Hepatic stellate cell (primary cell): Measurements from ENCODE around the gene NCBP3.
"Not testable (repeated sequence)": the region's sequence is repeated elsewhere in the genome, so short reads cannot be mapped to it uniquely, and the experiment has no call there.

Experiments used
- DNase-seq: peaks from one replicate; pipeline ENCODE4 v3.0.0; 2011; ENCODE audit warnings: low spot score

Gene NCBP3

GRCh38 chr17:3846437-3847164 lies 555 bp upstream of the NCBP3 start:
- DNase-seq, result no peak

- no peak for DNase-seq
These were observed 790 bp downstream of the NCBP3 start for GRCh38 chr17:3845291-3845620.

- DNase-seq, result not testable (repeated sequence)
These were observed 1.5 kb downstream of the NCBP3 start for GRCh38 chr17:3844556-3844955.

GRCh38 chr17:3843935-3844516 lies 2.0 kb downstream of the NCBP3 start:
- DNase-seq, result peak; percentile 51

GRCh38 chr17:3838206-3838605 lies 7.8 kb downstream of the NCBP3 start:
- DNase-seq, result no peak

- DNase-seq, result no peak
These were observed 9.5 kb downstream of the NCBP3 start for GRCh38 chr17:3836551-3836950.

GRCh38 chr17:3835410-3836229 lies 10.4 kb downstream of the NCBP3 start:
- no peak for DNase-seq

GRCh38 chr17:3834811-3835210 lies 11.2 kb downstream of the NCBP3 start:
- no peak for DNase-seq

GRCh38 chr17:3828852-3829232 lies 17.2 kb downstream of the NCBP3 start:
- no peak for DNase-seq

GRCh38 chr17:3828151-3828851 lies 17.7 kb downstream of the NCBP3 start:
- no peak for DNase-seq

GRCh38 chr17:3827124-3827773 lies 18.8 kb downstream of the NCBP3 start:
- peak; percentile 53 for DNase-seq

GRCh38 chr17:3826191-3826590 lies 19.9 kb downstream of the NCBP3 start:
- no peak for DNase-seq

- no peak for DNase-seq
These were observed 24.9 kb downstream of the NCBP3 start for GRCh38 chr17:3821101-3821500.

- no peak for DNase-seq
These were observed 27.3 kb downstream of the NCBP3 start for GRCh38 chr17:3818786-3819185.

GRCh38 chr17:3817851-3818605 lies 28.0 kb downstream of the NCBP3 start:
- no peak for DNase-seq

GRCh38 chr17:3815925-3816324 lies 30.1 kb downstream of the NCBP3 start:
- DNase-seq, result no peak

- DNase-seq, result no peak
These were observed 30.9 kb downstream of the NCBP3 start for GRCh38 chr17:3815122-3815521.

- no peak for DNase-seq
These were observed 31.7 kb downstream of the NCBP3 start for GRCh38 chr17:3814361-3814760.

- no peak for DNase-seq
These were observed 32.9 kb downstream of the NCBP3 start for GRCh38 chr17:3813171-3813570.

GRCh38 chr17:3812771-3813170 lies 33.3 kb downstream of the NCBP3 start:
- no peak for DNase-seq

- DNase-seq, result no peak
These were observed 33.8 kb downstream of the NCBP3 start for GRCh38 chr17:3812284-3812683.
